GM23338 (cell line): Measurements from ENCODE around the gene TRAF7. TPM values are rescaled to one million over a fixed set of nuclear protein-coding genes. Genes with fewer than 3 reads are reported as not detected.
A peak's percentile ranks its signal among the peaks of the same experiment; 100 is the strongest.

ENCODE experiments used
- ATAC-seq: fragments of 200-7000 bp; cut with Tn5 transposase; 3 replicates; pipeline ENCODE4 v1.9.1; 2020
- DNase-seq: peaks from one replicate; pipeline ENCODE4 v3.0.0-alpha.2; 2015; ENCODE audit warnings: low spot score
- H2AFZ ChIP-seq: fragments of 200-600 bp; sonication (generic); 2 replicates; pipeline ENCODE4 v1.8.0; 2016; ENCODE audit warnings: antibody characterized with exemption, mild to moderate bottlenecking, moderate library complexity
- H3F3A ChIP-seq: fragments of 200-600 bp; sonication (generic); replicated peaks from 2 replicates; pipeline ENCODE4 v1.8.0; 2017; ENCODE audit warnings: antibody characterized with exemption, mixed run types, low read depth
- H3K27ac ChIP-seq: fragments of 200-600 bp; sonication (generic); 2 replicates; pipeline ENCODE4 v1.6.1; 2016; ENCODE audit warnings: low read depth
- H3K27me3 ChIP-seq: fragments of 200-600 bp; sonication (generic); 2 replicates; pipeline ENCODE4 v1.8.0; 2016; ENCODE audit warnings: mild to moderate bottlenecking, mixed run types, moderate library complexity; ENCODE audit not compliant: insufficient read depth
- H3K36me3 ChIP-seq: fragments of 200-600 bp; sonication (generic); 2 replicates; pipeline ENCODE4 v1.8.0; 2016; ENCODE audit warnings: mild to moderate bottlenecking; ENCODE audit not compliant: insufficient read depth
- H3K4me1 ChIP-seq: fragments of 200-600 bp; sonication (generic); 2 replicates; pipeline ENCODE4 v1.8.0; 2016; ENCODE audit warnings: mild to moderate bottlenecking, moderate library complexity; ENCODE audit not compliant: insufficient read depth
- H3K4me2 ChIP-seq: fragments of 200-600 bp; sonication (generic); 2 replicates; pipeline ENCODE4 v1.7.1; 2017; ENCODE audit warnings: mixed run types
- H3K4me3 ChIP-seq: fragments of 200-600 bp; sonication (generic); 2 replicates; pipeline ENCODE4 v1.6.1; 2016; ENCODE audit warnings: mixed run types
- H3K79me2 ChIP-seq: fragments of 200-600 bp; sonication (generic); replicated peaks from 2 replicates; pipeline ENCODE4 v1.8.0; 2017; ENCODE audit warnings: mild to moderate bottlenecking; ENCODE audit not compliant: insufficient read depth
- H3K9me2 ChIP-seq: fragments of 200-600 bp; sonication (generic); 2 replicates; pipeline ENCODE4 v1.8.0; 2017; ENCODE audit not compliant: insufficient read depth
- H4K20me1 ChIP-seq: fragments of 200-600 bp; sonication (generic); replicated peaks from 2 replicates; pipeline ENCODE4 v1.8.0; 2017; ENCODE audit warnings: mild to moderate bottlenecking; ENCODE audit not compliant: insufficient read depth
- H3K27ac Mint-ChIP-seq: 2 replicates; pipeline ENCODE4 v1.8.0; 2020; ENCODE audit warnings: inconsistent platforms, mild to moderate bottlenecking, moderate library complexity, mixed read lengths
- H3K27me3 Mint-ChIP-seq: 3 replicates; pipeline ENCODE4 v1.8.0; 2022; ENCODE audit warnings: low read depth, mild to moderate bottlenecking, moderate library complexity, mixed read lengths, inconsistent platforms; ENCODE audit not compliant: insufficient read depth, poor library complexity
- H3K36me3 Mint-ChIP-seq: 3 replicates; pipeline ENCODE4 v1.8.0; 2021; ENCODE audit warnings: low read depth, mild to moderate bottlenecking, inconsistent platforms, moderate library complexity, mixed read lengths
- H3K4me1 Mint-ChIP-seq: 3 replicates; pipeline ENCODE4 v1.8.0; 2020; ENCODE audit warnings: mild to moderate bottlenecking, inconsistent platforms, mixed read lengths
- H3K4me3 Mint-ChIP-seq: 3 replicates; pipeline ENCODE4 v1.8.0; 2021; ENCODE audit warnings: moderate library complexity, mild to moderate bottlenecking, inconsistent platforms, mixed read lengths
- H3K9me3 Mint-ChIP-seq: 3 replicates; pipeline ENCODE4 v1.8.0; 2020; ENCODE audit warnings: moderate library complexity, mild to moderate bottlenecking, inconsistent platforms, mixed read lengths
- ETS1 ChIP-seq: IDR thresholded peaks from 2 replicates; pipeline ENCODE4 v1.6.1; 2016; ENCODE audit warnings: antibody characterized with exemption
- EZH2 ChIP-seq: fragments of 200-600 bp; sonication (generic); IDR thresholded peaks from one replicate; pipeline ENCODE4 v1.8.0; 2017; ENCODE audit warnings: antibody characterized with exemption, mild to moderate bottlenecking, low read depth; ENCODE audit not compliant: unreplicated experiment
- EZH2phosphoT487 ChIP-seq: fragments of 200-600 bp; sonication (generic); IDR thresholded peaks from one replicate; pipeline ENCODE4 v1.8.1; 2018; ENCODE audit warnings: antibody characterized with exemption; ENCODE audit not compliant: unreplicated experiment
- POLR2AphosphoS5 ChIP-seq: IDR thresholded peaks from 2 replicates; pipeline ENCODE4 v1.6.1; 2016; ENCODE audit warnings: antibody characterized with exemption, low read depth
- STAT1 ChIP-seq: IDR thresholded peaks from one replicate; pipeline ENCODE4 v1.6.1; 2016; ENCODE audit warnings: antibody characterized with exemption; ENCODE audit not compliant: unreplicated experiment
- ZNF114 ChIP-seq: fragments of 250-450 bp; sonication (Bioruptor Pico); IDR thresholded peaks from 2 replicates; pipeline ENCODE4 v1.5.0; 2020; ENCODE audit warnings: mild to moderate bottlenecking, moderate library complexity
- ZNF331 ChIP-seq: fragments of 250-450 bp; sonication (Bioruptor Pico); IDR thresholded peaks from 2 replicates; pipeline ENCODE4 v1.5.0; 2020; ENCODE audit warnings: low read depth, mild to moderate bottlenecking, moderate library complexity
- polyA plus RNA-seq: library from polyadenylated mRNA; unstranded; fragments of >200 nt; fragmentation: Nextera tagmentation; extraction: Ambion mirVana; gene quantifications from 2 replicates; pipeline ENCODE4 v1.2.1, GENCODE V29; 2016
- total RNA-seq: library from RNA; depleted of rRNA; stranded (reverse); fragments of >200 nt; shearing (Covaris generic); gene quantifications from 2 replicates; pipeline ENCODE4 v1.2.3, GENCODE V29; 2014
- TF ChIP-seq, protein P1 (sequence below), 2 experiments: fragments of 200-600 bp in 1 of 2; sonication (generic) in 1 of 2; conservative IDR thresholded peaks; 2 replicates each; pipeline versions ENCODE4 v1.5.1 to v1.6.1; 2016 to 2017; ENCODE audit warnings: antibody characterized with exemption in 2 of 2, low read depth in 2 of 2, mild to moderate bottlenecking in 2 of 2, moderate library complexity in 1 of 2
- TF ChIP-seq, protein P2 (sequence below): fragments of 250-450 bp; sonication (Bioruptor Pico); IDR thresholded peaks from 2 replicates; pipeline ENCODE4 v1.5.0; 2020; ENCODE audit warnings: mild to moderate bottlenecking, moderate library complexity

Gene TRAF7
- total and polyA plus RNA-seq, 2 experiments from 2014 or later: 36.4 to 133 TPM

DNA sequence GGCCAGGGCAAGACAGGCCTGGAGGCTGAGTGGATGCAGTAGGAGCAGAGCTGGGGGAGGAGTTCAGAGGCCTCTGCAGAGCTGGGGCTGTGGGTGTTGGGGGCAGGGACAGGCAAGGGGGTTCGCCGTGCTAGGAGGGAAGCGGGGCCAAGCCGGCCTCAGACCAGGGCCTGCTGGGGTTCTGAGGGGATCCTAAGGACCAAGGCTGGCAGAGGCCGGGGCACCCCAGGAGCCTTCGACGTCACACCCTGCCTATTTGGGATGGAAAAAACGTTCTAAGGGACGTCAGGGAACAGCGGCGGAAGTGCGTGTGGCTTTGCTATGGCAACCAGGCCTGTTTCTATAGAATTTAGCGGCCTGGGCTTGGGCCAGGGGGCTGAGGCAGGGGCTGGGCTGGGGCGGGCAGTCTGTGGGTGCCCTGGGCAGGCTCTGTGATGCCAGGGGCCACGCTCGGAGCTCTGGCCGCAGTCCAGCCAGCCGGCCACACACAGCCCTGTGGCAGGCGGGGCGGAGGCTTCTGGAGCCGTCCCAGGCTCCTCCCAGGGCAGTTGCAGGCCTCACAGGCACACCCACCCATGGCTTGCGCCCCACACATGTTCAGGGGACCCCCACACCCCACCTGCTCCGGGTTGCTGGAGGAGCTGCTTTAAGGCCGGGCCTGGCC lies 3.7 kb downstream of the TRAF7 start:
- Histone ChIP-seq H3K36me3 (peaks cover 6% of the 10 kb centered on the region; the same call in 1 of the 2 replicates), H4K20me1 (peaks cover 9% of the 10 kb centered on the region), H3K4me3 (0 out of 2 replicates have a peak overlapping the region, but pooled peaks have one; percentile 10), H3K4me1 (peaks cover 15% of the 10 kb centered on the region; the same call in 1 of the 2 replicates), H3K27ac (0 out of 2 replicates have a peak overlapping the region, but pooled peaks have one; percentile 26), H2AFZ (no peak overlapping the region), H3F3A (peaks cover 17% of the 10 kb centered on the region), H3K4me2 (no peak overlapping the region), H3K79me2 (peaks cover 80% of the 10 kb centered on the region), H3K9me2 (no peaks in the 10 kb centered on the region), H3K27me3 (no peaks in the 10 kb centered on the region)
- no peak for ATAC-seq
- H3K36me3 Mint-ChIP-seq: peaks cover 30% of the 10 kb centered on the region
- H3K9me3 Mint-ChIP-seq: peaks cover 11% of the 10 kb centered on the region
- peaks cover 30% of the 10 kb centered on the region for H3K27me3 Mint-ChIP-seq
- peak overlapping the region; percentile 21; the same call in 1 of the 3 replicates for H3K4me3 Mint-ChIP-seq
- TF ChIP-seq, protein P1, sequence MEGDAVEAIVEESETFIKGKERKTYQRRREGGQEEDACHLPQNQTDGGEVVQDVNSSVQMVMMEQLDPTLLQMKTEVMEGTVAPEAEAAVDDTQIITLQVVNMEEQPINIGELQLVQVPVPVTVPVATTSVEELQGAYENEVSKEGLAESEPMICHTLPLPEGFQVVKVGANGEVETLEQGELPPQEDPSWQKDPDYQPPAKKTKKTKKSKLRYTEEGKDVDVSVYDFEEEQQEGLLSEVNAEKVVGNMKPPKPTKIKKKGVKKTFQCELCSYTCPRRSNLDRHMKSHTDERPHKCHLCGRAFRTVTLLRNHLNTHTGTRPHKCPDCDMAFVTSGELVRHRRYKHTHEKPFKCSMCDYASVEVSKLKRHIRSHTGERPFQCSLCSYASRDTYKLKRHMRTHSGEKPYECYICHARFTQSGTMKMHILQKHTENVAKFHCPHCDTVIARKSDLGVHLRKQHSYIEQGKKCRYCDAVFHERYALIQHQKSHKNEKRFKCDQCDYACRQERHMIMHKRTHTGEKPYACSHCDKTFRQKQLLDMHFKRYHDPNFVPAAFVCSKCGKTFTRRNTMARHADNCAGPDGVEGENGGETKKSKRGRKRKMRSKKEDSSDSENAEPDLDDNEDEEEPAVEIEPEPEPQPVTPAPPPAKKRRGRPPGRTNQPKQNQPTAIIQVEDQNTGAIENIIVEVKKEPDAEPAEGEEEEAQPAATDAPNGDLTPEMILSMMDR (conservative IDR thresholded peaks at IDR 0.05; ENCODE audit: low read depth in 2 of 2): no peak
- TF ChIP-seq STAT1: no peak
- no peak for TF ChIP-seq EZH2
- TF ChIP-seq POLR2AphosphoS5: no peak
- TF ChIP-seq ZNF114 (CRISPR knock-in tag): no peak
- no peak for TF ChIP-seq ETS1
- TF ChIP-seq, protein P2, sequence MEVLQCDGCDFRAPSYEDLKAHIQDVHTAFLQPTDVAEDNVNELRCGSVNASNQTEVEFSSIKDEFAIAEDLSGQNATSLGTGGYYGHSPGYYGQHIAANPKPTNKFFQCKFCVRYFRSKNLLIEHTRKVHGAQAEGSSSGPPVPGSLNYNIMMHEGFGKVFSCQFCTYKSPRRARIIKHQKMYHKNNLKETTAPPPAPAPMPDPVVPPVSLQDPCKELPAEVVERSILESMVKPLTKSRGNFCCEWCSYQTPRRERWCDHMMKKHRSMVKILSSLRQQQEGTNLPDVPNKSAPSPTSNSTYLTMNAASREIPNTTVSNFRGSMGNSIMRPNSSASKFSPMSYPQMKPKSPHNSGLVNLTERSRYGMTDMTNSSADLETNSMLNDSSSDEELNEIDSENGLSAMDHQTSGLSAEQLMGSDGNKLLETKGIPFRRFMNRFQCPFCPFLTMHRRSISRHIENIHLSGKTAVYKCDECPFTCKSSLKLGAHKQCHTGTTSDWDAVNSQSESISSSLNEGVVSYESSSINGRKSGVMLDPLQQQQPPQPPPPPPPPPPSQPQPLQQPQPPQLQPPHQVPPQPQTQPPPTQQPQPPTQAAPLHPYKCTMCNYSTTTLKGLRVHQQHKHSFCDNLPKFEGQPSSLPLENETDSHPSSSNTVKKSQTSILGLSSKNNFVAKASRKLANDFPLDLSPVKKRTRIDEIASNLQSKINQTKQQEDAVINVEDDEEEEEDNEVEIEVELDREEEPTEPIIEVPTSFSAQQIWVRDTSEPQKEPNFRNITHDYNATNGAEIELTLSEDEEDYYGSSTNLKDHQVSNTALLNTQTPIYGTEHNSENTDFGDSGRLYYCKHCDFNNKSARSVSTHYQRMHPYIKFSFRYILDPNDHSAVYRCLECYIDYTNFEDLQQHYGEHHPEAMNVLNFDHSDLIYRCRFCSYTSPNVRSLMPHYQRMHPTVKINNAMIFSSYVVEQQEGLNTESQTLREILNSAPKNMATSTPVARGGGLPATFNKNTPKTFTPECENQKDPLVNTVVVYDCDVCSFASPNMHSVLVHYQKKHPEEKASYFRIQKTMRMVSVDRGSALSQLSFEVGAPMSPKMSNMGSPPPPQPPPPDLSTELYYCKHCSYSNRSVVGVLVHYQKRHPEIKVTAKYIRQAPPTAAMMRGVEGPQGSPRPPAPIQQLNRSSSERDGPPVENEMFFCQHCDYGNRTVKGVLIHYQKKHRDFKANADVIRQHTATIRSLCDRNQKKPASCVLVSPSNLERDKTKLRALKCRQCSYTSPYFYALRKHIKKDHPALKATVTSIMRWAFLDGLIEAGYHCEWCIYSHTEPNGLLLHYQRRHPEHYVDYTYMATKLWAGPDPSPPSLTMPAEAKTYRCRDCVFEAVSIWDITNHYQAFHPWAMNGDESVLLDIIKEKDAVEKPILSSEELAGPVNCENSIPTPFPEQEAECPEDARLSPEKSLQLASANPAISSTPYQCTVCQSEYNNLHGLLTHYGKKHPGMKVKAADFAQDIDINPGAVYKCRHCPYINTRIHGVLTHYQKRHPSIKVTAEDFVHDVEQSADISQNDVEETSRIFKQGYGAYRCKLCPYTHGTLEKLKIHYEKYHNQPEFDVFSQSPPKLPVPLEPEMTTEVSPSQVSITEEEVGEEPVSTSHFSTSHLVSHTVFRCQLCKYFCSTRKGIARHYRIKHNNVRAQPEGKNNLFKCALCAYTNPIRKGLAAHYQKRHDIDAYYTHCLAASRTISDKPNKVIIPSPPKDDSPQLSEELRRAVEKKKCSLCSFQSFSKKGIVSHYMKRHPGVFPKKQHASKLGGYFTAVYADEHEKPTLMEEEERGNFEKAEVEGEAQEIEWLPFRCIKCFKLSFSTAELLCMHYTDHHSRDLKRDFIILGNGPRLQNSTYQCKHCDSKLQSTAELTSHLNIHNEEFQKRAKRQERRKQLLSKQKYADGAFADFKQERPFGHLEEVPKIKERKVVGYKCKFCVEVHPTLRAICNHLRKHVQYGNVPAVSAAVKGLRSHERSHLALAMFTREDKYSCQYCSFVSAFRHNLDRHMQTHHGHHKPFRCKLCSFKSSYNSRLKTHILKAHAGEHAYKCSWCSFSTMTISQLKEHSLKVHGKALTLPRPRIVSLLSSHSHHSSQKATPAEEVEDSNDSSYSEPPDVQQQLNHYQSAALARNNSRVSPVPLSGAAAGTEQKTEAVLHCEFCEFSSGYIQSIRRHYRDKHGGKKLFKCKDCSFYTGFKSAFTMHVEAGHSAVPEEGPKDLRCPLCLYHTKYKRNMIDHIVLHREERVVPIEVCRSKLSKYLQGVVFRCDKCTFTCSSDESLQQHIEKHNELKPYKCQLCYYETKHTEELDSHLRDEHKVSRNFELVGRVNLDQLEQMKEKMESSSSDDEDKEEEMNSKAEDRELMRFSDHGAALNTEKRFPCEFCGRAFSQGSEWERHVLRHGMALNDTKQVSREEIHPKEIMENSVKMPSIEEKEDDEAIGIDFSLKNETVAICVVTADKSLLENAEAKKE (CRISPR knock-in tag): no peak
- no peak for TF ChIP-seq ZNF331 (CRISPR knock-in tag)
- TF ChIP-seq EZH2phosphoT487: no peak
- no peak for DNase-seq
- peak overlapping the region; percentile 86 for H3K27ac Mint-ChIP-seq
- peaks cover 28% of the 10 kb centered on the region for H3K4me1 Mint-ChIP-seq
